Adrenal gland (tissue), 12 donors: ENCODE data around the gene PPP1R9A. TPM values are rescaled to one million over a fixed set of nuclear protein-coding genes. Genes with fewer than 3 reads are reported as not detected.
A peak's percentile ranks its signal among the peaks of the same experiment; 100 is the strongest.

Source experiments
- DNase-seq, 7 donors: peaks; one replicate each; pipeline ENCODE4 v3.0.0-alpha.2; 2019 to 2020
- H3K27ac ChIP-seq, 5 donors: fragments of 200-600 bp; sonication (generic) in 4 of 5; 1 replicate in 3 of 5; 2 replicates in 2 of 5; pipeline versions ENCODE4 v1.5.1 to v1.8.0; 2016 to 2020; ENCODE audit warnings: mild to moderate bottlenecking in 1 of 5
- H3K27me3 ChIP-seq: fragments of 200-600 bp; 2 replicates; pipeline ENCODE4 v1.8.0; 2021
- H3K36me3 ChIP-seq, 2 donors: fragments of 200-600 bp; replicated peaks in 1 of 2; 1 replicate in 1 of 2; 2 replicates in 1 of 2; pipeline versions ENCODE4 v1.5.1 to v1.8.0; 2018 to 2022
- H3K4me1 ChIP-seq, 2 donors: fragments of 200-600 bp; replicated peaks in 1 of 2; 1 replicate in 1 of 2; 2 replicates in 1 of 2; pipeline versions ENCODE4 v1.5.1 to v1.8.0; 2018 to 2021
- H3K4me3 ChIP-seq, 4 donors: fragments of 200-600 bp; sonication (generic) in 3 of 4; one replicate each; pipeline ENCODE4 v1.5.1; 2016 to 2018
- H3K9me3 ChIP-seq, 3 donors: fragments of 200-600 bp; sonication (generic) in 1 of 3; replicated peaks in 1 of 3; 1 replicate in 2 of 3; 2 replicates in 1 of 3; pipeline versions ENCODE4 v1.5.1 to v1.8.0; 2016 to 2021
- CTCF ChIP-seq, 6 experiments: fragments of 450-650 bp in 4 of 6; fragments of 200-600 bp in 2 of 6; sonication (generic) in 1 of 6; IDR thresholded peaks; 1 replicate in 5 of 6; 2 replicates in 1 of 6; pipeline versions ENCODE4 v1.5.1 to v1.8.0; 2016 to 2021; ENCODE audit warnings: antibody characterized with exemption in 6 of 6, mild to moderate bottlenecking in 2 of 6, moderate library complexity in 1 of 6
- POLR2A ChIP-seq, 2 donors: fragments of 450-650 bp; IDR thresholded peaks; one replicate each; pipeline ENCODE4 v1.6.1; 2017; ENCODE audit warnings: antibody characterized with exemption in 2 of 2, mild to moderate bottlenecking in 2 of 2, moderate library complexity in 1 of 2
- whole genome bisulfite sequencing, 4 donors: extraction: QIAGEN DNeasy Blood & Tissue Kit in 2 of 4; methylation state at CpG; one replicate each; pipeline versions ENCODE4 v1.1.5 to v1.1.7; 2013 to 2017; 5-methylcytosine and 5-hydroxymethylcytosine counted together
- intact Hi-C, 2 donors: fragments of 100-400 bp; cut with DNase I; formaldehyde crosslinking; loops; one replicate each; pipeline versions ENCODE4 v1.14.1 to v1.15.0; 2022 to 2023
- polyA plus RNA-seq, 3 donors: library from polyadenylated mRNA; stranded (reverse); fragments of 200-250 nt in 2 of 3; fragments of 350-450 nt in 1 of 3; fragmentation: Illumina TruSeq in 1 of 3; extraction: RNeasy Lipid Tissue Mini Kit (QIAGEN cat#74804) in 1 of 3; gene quantifications; one replicate each; pipeline ENCODE4 v1.2.3, GENCODE V29; 2013 to 2014
- total RNA-seq, 9 donors: library from RNA; depleted of rRNA in 4 of 9; stranded (reverse); fragments of >200 nt in 4 of 9; fragments of 120-200 nt in 1 of 9; fragmentation: NEBNext Ultra II Directional in 1 of 9; extraction: Animal tissue kit (Norgen Biotek cat#: 25700) in 1 of 9; gene quantifications; one replicate each; pipeline versions ENCODE4 v1.1.0 to v1.2.4, GENCODE V29; 2013 to 2023
- donor health status: healthy with polysubstance abuse.
- donor health status: Bipolar disorder and iron deficiency.
- donor health status: DM: yes; HTN: yes; CAD: no.
- donor health status: DM: no; HTN: no; CAD: no.
- donor health status: DM: no; HTN: no; CAD: no.
- donor health status: DM: yes; HTN: yes; CAD: no.

The PPP1R9A gene
- total and polyA plus RNA-seq, 12 donors = 7.2 to 86.0 (median 40.6) TPM

GRCh38 chr7:95095966-95096540, 188.7 kb downstream of the PPP1R9A start:
- Histone ChIP-seq H3K27me3 (no peaks in the 10 kb centered on the region), H3K36me3 (no peaks in the 10 kb centered on the region), H3K9me3 (no peaks in the 10 kb centered on the region), H3K4me1 (peaks cover 8 to 15% of the 10 kb centered on the region in 2 donors), H3K27ac (no peak overlapping the region), H3K4me3 (no peak overlapping the region)
- no peak for TF ChIP-seq POLR2A (IDR thresholded peaks at IDR 0.05)
- no peak for TF ChIP-seq CTCF (IDR thresholded peaks at IDR 0.05)
- intact Hi-C loops = no loop called here
- DNase-seq = peak in 1 of 7 donors; percentile 16

GRCh38 chr7:95097291-95097690, 189.9 kb downstream of the PPP1R9A start:
- H3K9me3 ChIP-seq = no peaks in the 10 kb centered on the region
- intact Hi-C loops = no loop called here

GRCh38 chr7:95097851-95098250, 190.5 kb downstream of the PPP1R9A start:
- 82 to 100% (median 97%) methylated on average over 2 of the region's 2 CpGs for WGBS, 4 donors
- Histone ChIP-seq H3K4me1 (peaks cover 8 to 15% of the 10 kb centered on the region in 2 donors), H3K27me3 (no peaks in the 10 kb centered on the region), H3K36me3 (no peaks in the 10 kb centered on the region), H3K4me3 (no peak overlapping the region), H3K9me3 (no peaks in the 10 kb centered on the region), H3K27ac (no peak overlapping the region)
- intact Hi-C loops = no loop called here
- no peak for DNase-seq
- TF ChIP-seq CTCF (IDR thresholded peaks at IDR 0.05) = no peak
- TF ChIP-seq POLR2A (IDR thresholded peaks at IDR 0.05) = no peak

More at GRCh38 chr7:95097291-95097690, 189.9 kb downstream of the PPP1R9A start:
- TF ChIP-seq POLR2A (IDR thresholded peaks at IDR 0.05) (no peak), CTCF (IDR thresholded peaks at IDR 0.05) (no peak)
- no peak for DNase-seq
- Histone ChIP-seq H3K4me1 (peaks cover 8 to 15% of the 10 kb centered on the region in 2 donors), H3K27me3 (no peaks in the 10 kb centered on the region), H3K36me3 (no peaks in the 10 kb centered on the region), H3K27ac (no peak overlapping the region), H3K4me3 (no peak overlapping the region)
- 94 to 98% (median 97%) methylated on average over 3 of the region's 3 CpGs for WGBS, 4 donors

GRCh38 chr7:95099106-95099505, 191.7 kb downstream of the PPP1R9A start:
- H3K9me3 ChIP-seq = no peaks in the 10 kb centered on the region
- intact Hi-C loops = no loop called here
- no peak for TF ChIP-seq CTCF (IDR thresholded peaks at IDR 0.05)
- no peak for TF ChIP-seq POLR2A (IDR thresholded peaks at IDR 0.05)
- H3K36me3 ChIP-seq = no peaks in the 10 kb centered on the region
- H3K4me1 ChIP-seq = peaks cover 8 to 15% of the 10 kb centered on the region in 2 donors
- no peak overlapping the region for H3K4me3 ChIP-seq
- 3 to 53% (median 43%) methylated on average over 1 of the region's 1 CpG for WGBS, 4 donors
- H3K27me3 ChIP-seq = no peaks in the 10 kb centered on the region
- no peak for DNase-seq
- no peak overlapping the region for H3K27ac ChIP-seq
